ENCODE measurements around the gene PPP1R1A. TPM values are rescaled to one million over a fixed set of nuclear protein-coding genes. Genes with fewer than 3 reads are reported as not detected.

PPP1R1A gene
- total RNA-seq, 6 donors from 2014 or later: 0.22 to 0.89 (median 0.30) TPM; not detected in 2

DNA sequence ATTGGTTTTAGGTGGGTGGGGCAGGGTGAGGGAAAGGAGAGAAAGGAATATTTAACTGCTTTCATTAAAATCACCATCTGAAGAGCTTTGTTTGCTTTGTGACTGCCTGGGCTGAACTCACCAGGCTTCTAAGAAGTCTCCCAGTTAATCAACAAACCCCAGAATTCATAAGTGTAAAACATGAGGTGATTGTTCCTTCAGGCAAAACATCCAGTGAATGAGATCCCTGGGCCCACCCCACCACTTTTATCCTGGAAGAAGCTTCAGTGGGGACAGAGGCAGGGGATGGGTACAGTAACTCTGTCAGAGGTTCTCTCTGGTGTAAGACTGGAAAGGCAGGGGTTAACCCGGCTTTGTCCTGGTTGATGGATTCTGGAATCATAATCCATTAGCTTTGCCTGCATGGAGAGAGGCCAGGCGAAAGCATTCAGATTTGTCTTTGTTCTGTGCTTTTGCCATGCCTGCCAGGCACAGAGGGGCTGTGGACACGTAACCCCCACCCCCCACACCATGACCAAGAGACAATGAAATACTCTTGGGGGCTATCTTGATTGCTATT, 22.4 kb downstream of the PPP1R1A start:
- 52 to 64% methylated on average over 3 of the region's 3 CpGs for WGBS, 2 donors
- DNase-seq (no peak), ATAC-seq (ENCODE audit: low FRiP score in 2 of 2) (no peak)
- Histone ChIP-seq H3K4me3 (no peak overlapping the region), H3K36me3 (no peaks in the 10 kb centered on the region), H3K9me3 (no peaks in the 10 kb centered on the region), H3K27ac (no peak overlapping the region), H3K27me3 (no peaks in the 10 kb centered on the region), H3K4me1 (peaks cover 0 to 2% (median 0%) of the 10 kb centered on the region in 4 donors)
- TF ChIP-seq, protein P1, sequence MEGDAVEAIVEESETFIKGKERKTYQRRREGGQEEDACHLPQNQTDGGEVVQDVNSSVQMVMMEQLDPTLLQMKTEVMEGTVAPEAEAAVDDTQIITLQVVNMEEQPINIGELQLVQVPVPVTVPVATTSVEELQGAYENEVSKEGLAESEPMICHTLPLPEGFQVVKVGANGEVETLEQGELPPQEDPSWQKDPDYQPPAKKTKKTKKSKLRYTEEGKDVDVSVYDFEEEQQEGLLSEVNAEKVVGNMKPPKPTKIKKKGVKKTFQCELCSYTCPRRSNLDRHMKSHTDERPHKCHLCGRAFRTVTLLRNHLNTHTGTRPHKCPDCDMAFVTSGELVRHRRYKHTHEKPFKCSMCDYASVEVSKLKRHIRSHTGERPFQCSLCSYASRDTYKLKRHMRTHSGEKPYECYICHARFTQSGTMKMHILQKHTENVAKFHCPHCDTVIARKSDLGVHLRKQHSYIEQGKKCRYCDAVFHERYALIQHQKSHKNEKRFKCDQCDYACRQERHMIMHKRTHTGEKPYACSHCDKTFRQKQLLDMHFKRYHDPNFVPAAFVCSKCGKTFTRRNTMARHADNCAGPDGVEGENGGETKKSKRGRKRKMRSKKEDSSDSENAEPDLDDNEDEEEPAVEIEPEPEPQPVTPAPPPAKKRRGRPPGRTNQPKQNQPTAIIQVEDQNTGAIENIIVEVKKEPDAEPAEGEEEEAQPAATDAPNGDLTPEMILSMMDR (IDR thresholded peaks at IDR 0.05): no peak

DNA sequence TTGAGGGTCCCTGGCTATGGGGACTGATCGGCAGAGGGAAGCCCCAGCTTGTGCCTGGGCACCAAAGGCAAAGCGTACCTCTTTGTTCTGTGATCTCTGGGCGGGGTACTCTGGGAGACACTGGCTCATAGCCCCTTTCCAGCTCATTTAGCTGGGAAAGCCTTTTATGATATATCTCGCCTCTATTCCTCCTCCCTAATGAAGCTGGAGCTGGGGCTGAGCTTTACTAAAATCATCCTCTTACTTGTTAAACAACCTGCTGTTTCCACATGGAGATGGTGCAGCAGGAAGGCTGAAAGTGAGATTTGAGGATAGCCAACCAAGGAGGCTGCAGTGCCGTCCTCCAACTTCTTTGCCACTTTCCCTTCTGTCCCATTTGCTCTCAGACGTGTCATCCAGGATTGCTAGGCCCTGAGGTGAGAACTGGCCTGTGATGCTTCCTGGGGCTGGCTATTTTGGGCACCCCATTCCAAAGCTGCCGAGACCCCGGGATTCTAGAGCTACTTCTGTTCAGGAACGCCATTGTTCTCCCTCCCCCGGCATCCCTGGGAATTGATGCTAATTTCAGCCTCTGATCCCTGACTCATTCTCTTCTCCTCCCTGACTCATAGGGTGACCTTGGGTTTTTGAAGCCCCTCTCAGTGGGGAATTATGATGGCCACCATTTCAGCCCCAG, 23.0 kb downstream of the PPP1R1A start:
- WGBS, 2 donors: 65 to 72% methylated on average over 10 of the region's 10 CpGs
- TF ChIP-seq POLR2A (IDR thresholded peaks at IDR 0.05) (no peak), EP300 (IDR thresholded peaks at IDR 0.05) (no peak), POLR2AphosphoS5 (IDR thresholded peaks at IDR 0.05) (no peak)
- TF ChIP-seq, protein P1 (IDR thresholded peaks at IDR 0.05): no peak
- no peak for DNase-seq

DNA sequence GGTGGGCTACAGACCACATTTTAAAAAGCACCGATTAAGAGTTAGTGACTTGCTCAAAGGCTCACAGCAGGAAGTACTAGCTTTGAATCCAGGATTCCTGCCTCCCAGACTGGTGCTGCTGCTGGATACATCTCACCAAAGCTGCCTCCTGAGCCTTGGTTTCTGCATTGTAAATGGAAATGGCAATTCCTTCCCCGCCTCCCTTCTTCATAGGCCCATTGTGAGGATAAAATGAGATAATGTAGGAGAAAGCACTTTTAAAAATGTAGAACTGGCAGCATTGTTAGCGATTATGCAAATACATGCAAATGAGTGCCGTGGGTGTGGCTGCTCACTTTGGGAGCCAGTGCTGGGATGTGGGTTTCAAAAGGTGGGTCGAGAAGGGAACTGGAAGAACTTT, 23.7 kb downstream of the PPP1R1A start:
- Histone ChIP-seq H3K9me3 (no peaks in the 10 kb centered on the region), H3K4me3 (no peak overlapping the region), H3K27me3 (no peaks in the 10 kb centered on the region), H3K4me1 (peaks cover 0 to 15% (median 5%) of the 10 kb centered on the region in 4 donors), H3K36me3 (no peaks in the 10 kb centered on the region), H3K27ac (no peak overlapping the region)
- no peak for ATAC-seq (ENCODE audit: low FRiP score in 2 of 2)
- TF ChIP-seq, protein P1 (IDR thresholded peaks at IDR 0.05): no peak
- no peak for TF ChIP-seq POLR2A (IDR thresholded peaks at IDR 0.05)
- no peak for TF ChIP-seq EP300 (IDR thresholded peaks at IDR 0.05)
- no peak for TF ChIP-seq POLR2AphosphoS5 (IDR thresholded peaks at IDR 0.05)
- DNase-seq: no peak
- WGBS, 2 donors: 61 to 67% methylated on average over 5 of the region's 5 CpGs

More for the DNA sequence above, 23.0 kb downstream of the PPP1R1A start:
- no peak overlapping the region for H3K4me3 ChIP-seq
- H3K36me3 ChIP-seq: no peaks in the 10 kb centered on the region
- ATAC-seq (ENCODE audit: low FRiP score in 2 of 2): no peak
- H3K27me3 ChIP-seq: no peaks in the 10 kb centered on the region
- peaks cover 0 to 9% (median 0%) of the 10 kb centered on the region in 4 donors for H3K4me1 ChIP-seq
- H3K27ac ChIP-seq: no peak overlapping the region
- no peaks in the 10 kb centered on the region for H3K9me3 ChIP-seq

DNA sequence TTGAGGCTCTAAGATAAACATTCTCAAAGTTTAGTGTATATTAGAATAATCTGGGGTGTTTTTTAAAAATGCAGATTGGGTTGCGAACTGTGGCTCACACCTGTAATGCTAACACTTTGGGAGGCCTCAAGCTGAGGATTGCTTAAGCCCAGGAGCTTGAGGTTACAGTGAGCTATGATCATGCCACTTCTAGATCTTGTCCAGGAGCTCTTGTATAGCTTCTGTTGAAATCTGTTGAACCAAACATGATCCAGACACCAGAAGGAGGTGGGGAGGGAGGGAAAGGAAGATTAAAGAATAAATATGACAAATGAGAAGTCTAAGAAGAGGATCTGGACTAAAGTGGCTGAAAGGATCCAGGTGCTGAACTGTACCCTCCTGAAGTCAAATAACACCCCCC, 24.7 kb downstream of the PPP1R1A start:
- DNase-seq (no peak), ATAC-seq (ENCODE audit: low FRiP score in 2 of 2) (no peak)
- TF ChIP-seq, protein P1 (IDR thresholded peaks at IDR 0.05): no peak
- TF ChIP-seq POLR2A (IDR thresholded peaks at IDR 0.05) (no peak), POLR2AphosphoS5 (IDR thresholded peaks at IDR 0.05) (no peak), EP300 (IDR thresholded peaks at IDR 0.05) (no peak)
- no peaks in the 10 kb centered on the region for H3K9me3 ChIP-seq
- 77 to 86% methylated on average over 1 of the region's 1 CpG for WGBS, 2 donors
- H3K36me3 ChIP-seq: no peaks in the 10 kb centered on the region
- H3K4me3 ChIP-seq: no peak overlapping the region
- H3K27ac ChIP-seq: no peak overlapping the region
- H3K4me1 ChIP-seq: peaks cover 0 to 18% (median 5%) of the 10 kb centered on the region in 4 donors
- H3K27me3 ChIP-seq: no peaks in the 10 kb centered on the region
